Endometrial microvascular endothelial cells (primary cell): ENCODE results near the gene MUC5AC. TPM values are rescaled to one million over a fixed set of nuclear protein-coding genes. Genes with fewer than 3 reads are reported as not detected.
"Not testable (repeated sequence)": the region's sequence is repeated elsewhere in the genome, so short reads cannot be mapped to it uniquely, and the experiment has no call there.

ENCODE experiments used
- in situ Hi-C: cut with HindIII; loops from 2 replicates; pipeline ENCODE4 v1.10.0; 2017; ENCODE audit warnings: low sequenced_read_pairs, low pct_unique_long_range_greater_than_20kb; ENCODE audit errors: inconsistent ontology term
- total RNA-seq: library from RNA; depleted of rRNA; stranded (reverse); fragments of >200 nt; gene quantifications from one replicate; pipeline ENCODE4 v1.2.3, GENCODE V29; 2015; ENCODE audit errors: inconsistent ontology term

Gene MUC5AC
- total RNA-seq, 1 donor from 2014 or later, result not detected

GRCh38 chr11:1236316-1237127, 78.8 kb downstream of the MUC5AC start:
- in situ Hi-C loops, result no loop called here

GRCh38 chr11:1237128-1237580, 79.4 kb downstream of the MUC5AC start:
- in situ Hi-C loops, result no loop called here

GRCh38 chr11:1237851-1238250, 80.1 kb downstream of the MUC5AC start:
- in situ Hi-C loops, result no loop called here

GRCh38 chr11:1238767-1239595, 81.2 kb downstream of the MUC5AC start:
- in situ Hi-C loops, result no loop called here

GRCh38 chr11:1239596-1240205, 81.9 kb downstream of the MUC5AC start:
- in situ Hi-C loops, result no loop called here

GRCh38 chr11:1240771-1241170, 83.0 kb downstream of the MUC5AC start:
- in situ Hi-C loops, result no loop called here

- in situ Hi-C loops, result no loop called here
Measured at GRCh38 chr11:1241706-1242105, 84.0 kb downstream of the MUC5AC start.

- in situ Hi-C loops, result no loop called here
Measured at GRCh38 chr11:1242289-1242688, 84.5 kb downstream of the MUC5AC start.

GRCh38 chr11:1242751-1243150, 85.0 kb downstream of the MUC5AC start:
- in situ Hi-C loops, result not testable (repeated sequence)

- in situ Hi-C loops, result not testable (repeated sequence)
Measured at GRCh38 chr11:1243521-1243920, 85.8 kb downstream of the MUC5AC start.

GRCh38 chr11:1244557-1244956, 86.8 kb downstream of the MUC5AC start:
- in situ Hi-C loops, result not testable (repeated sequence)

- in situ Hi-C loops, result not testable (repeated sequence)
Measured at GRCh38 chr11:1245717-1246116, 88.0 kb downstream of the MUC5AC start.

GRCh38 chr11:1246301-1246700, 88.5 kb downstream of the MUC5AC start:
- in situ Hi-C loops, result not testable (repeated sequence)

- in situ Hi-C loops, result not testable (repeated sequence)
Measured at GRCh38 chr11:1247026-1247425, 89.3 kb downstream of the MUC5AC start.

- in situ Hi-C loops, result not testable (repeated sequence)
Measured at GRCh38 chr11:1248951-1249350, 91.2 kb downstream of the MUC5AC start.

GRCh38 chr11:1250411-1250810, 92.7 kb downstream of the MUC5AC start:
- in situ Hi-C loops, result not testable (repeated sequence)
